ENCODE data around the gene DLL1. TPM values are rescaled to one million over a fixed set of nuclear protein-coding genes. Genes with fewer than 3 reads are reported as not detected.

DLL1 gene
- total RNA-seq, 4 donors from 2014 or later: 1.8 to 3.7 (median 3.3) TPM

GRCh38 chr6:170294813-170295509, 4.1 kb upstream of the DLL1 start:
- no peaks in the 10 kb centered on the region for H3K36me3 ChIP-seq
- H3K4me3 ChIP-seq: peak overlapping the region; percentile 51 to 77 (median 62)
- H3K4me1 ChIP-seq: peaks cover 16 to 30% of the 10 kb centered on the region in 2 donors
- peaks cover 63 to 74% (median 64%) of the 10 kb centered on the region in 3 donors for H3K27me3 ChIP-seq
- intact Hi-C loops (cut with DNase I; ENCODE audit: low total_unique reads) (loop anchor here (5.0 kb wide), 1 partner anchor 333 kb away; no protein-coding TSS in a partner anchor), in situ Hi-C loops (cut with MboI; ENCODE audit: low sequenced_read_pairs in 4 of 4) (loop anchor here (10.0 to 25.0 kb wide), 3 partner anchors 258 to 460 kb away; no protein-coding TSS in a partner anchor)
- TF ChIP-seq POLR2A (IDR thresholded peaks at IDR 0.05) (no peak), CTCF (IDR thresholded peaks at IDR 0.05 in 4 of 5, conservative IDR thresholded peaks at IDR 0.05 in 1 of 5) (no peak)
- no peaks in the 10 kb centered on the region for H3K9me3 ChIP-seq
- H3K27ac ChIP-seq: no peak overlapping the region
- DNase-seq: no peak
- no peak for ATAC-seq

- Histone ChIP-seq H3K9me3 (no peaks in the 10 kb centered on the region), H3K36me3 (no peaks in the 10 kb centered on the region), H3K4me3 (no peak overlapping the region), H3K27ac (no peak overlapping the region), H3K27me3 (peaks cover 63 to 78% (median 64%) of the 10 kb centered on the region in 3 donors), H3K4me1 (peaks cover 16 to 30% of the 10 kb centered on the region in 2 donors)
- TF ChIP-seq CTCF (IDR thresholded peaks at IDR 0.05 in 4 of 5, conservative IDR thresholded peaks at IDR 0.05 in 1 of 5) (no peak), POLR2A (IDR thresholded peaks at IDR 0.05) (no peak)
- ATAC-seq (no peak), DNase-seq (no peak)
- intact Hi-C loops (cut with DNase I; ENCODE audit: low total_unique reads): loop anchor here (5.0 kb wide), 1 partner anchor 332 kb away; no protein-coding TSS in a partner anchor
- in situ Hi-C loops (cut with MboI; ENCODE audit: low sequenced_read_pairs in 4 of 4): loop anchor here (10.0 to 25.0 kb wide), 3 partner anchors 257 to 460 kb away; no protein-coding TSS in a partner anchor
Measured at GRCh38 chr6:170294298-170294730, 3.4 kb upstream of the DLL1 start.

GRCh38 chr6:170293341-170294231, 2.7 kb upstream of the DLL1 start:
- TF ChIP-seq CTCF (IDR thresholded peaks at IDR 0.05 in 4 of 5, conservative IDR thresholded peaks at IDR 0.05 in 1 of 5) (no peak), POLR2A (IDR thresholded peaks at IDR 0.05) (no peak)
- intact Hi-C loops (cut with DNase I; ENCODE audit: low total_unique reads) (loop anchor here (5.0 kb wide), 1 partner anchor 331 kb away; no protein-coding TSS in a partner anchor), in situ Hi-C loops (cut with MboI; ENCODE audit: low sequenced_read_pairs in 4 of 4) (loop anchor here (10.0 to 25.0 kb wide), 3 partner anchors 256 to 459 kb away; no protein-coding TSS in a partner anchor)
- H3K27ac ChIP-seq: no peak overlapping the region
- no peaks in the 10 kb centered on the region for H3K36me3 ChIP-seq
- H3K4me1 ChIP-seq: peaks cover 16 to 33% of the 10 kb centered on the region in 2 donors
- H3K27me3 ChIP-seq: peaks cover 63 to 83% (median 70%) of the 10 kb centered on the region in 3 donors
- DNase-seq (no peak), ATAC-seq (no peak)
- H3K4me3 ChIP-seq: no peak overlapping the region
- H3K9me3 ChIP-seq: no peaks in the 10 kb centered on the region

GRCh38 chr6:170292407-170293158, 1.7 kb upstream of the DLL1 start:
- ATAC-seq (peak in 1 of 2 donors; percentile 32), DNase-seq (no peak)
- peaks cover 20 to 38% of the 10 kb centered on the region in 2 donors for H3K4me1 ChIP-seq
- H3K4me3 ChIP-seq: peak overlapping the region in 2 of 4 donors; percentile 6 to 85
- intact Hi-C loops (cut with DNase I; ENCODE audit: low total_unique reads): loop anchor here (1.0 to 5.0 kb wide), 2 partner anchors 330 to 461 kb away; no protein-coding TSS in a partner anchor
- H3K9me3 ChIP-seq: no peaks in the 10 kb centered on the region
- peaks cover 63 to 82% (median 76%) of the 10 kb centered on the region in 3 donors for H3K27me3 ChIP-seq
- no peaks in the 10 kb centered on the region for H3K36me3 ChIP-seq
- TF ChIP-seq POLR2A (IDR thresholded peaks at IDR 0.05) (no peak), CTCF (IDR thresholded peaks at IDR 0.05 in 4 of 5, conservative IDR thresholded peaks at IDR 0.05 in 1 of 5) (peak in 3 of 5 experiments; percentile 21 to 35 (median 34))
- in situ Hi-C loops (cut with MboI; ENCODE audit: low sequenced_read_pairs in 4 of 4): loop anchor here (10.0 to 25.0 kb wide), 3 partner anchors 255 to 458 kb away; no protein-coding TSS in a partner anchor
- no peak overlapping the region for H3K27ac ChIP-seq

All from gastrocnemius medialis (tissue), 4 donors.